ENCODE results near the gene MRAS. TPM values are rescaled to one million over a fixed set of nuclear protein-coding genes. Genes with fewer than 3 reads are reported as not detected.

The MRAS gene
- total and polyA plus RNA-seq, 2 of the 4 experiments (the other 2 are of a cell fraction): 59.3 to 60.6 TPM

DNA sequence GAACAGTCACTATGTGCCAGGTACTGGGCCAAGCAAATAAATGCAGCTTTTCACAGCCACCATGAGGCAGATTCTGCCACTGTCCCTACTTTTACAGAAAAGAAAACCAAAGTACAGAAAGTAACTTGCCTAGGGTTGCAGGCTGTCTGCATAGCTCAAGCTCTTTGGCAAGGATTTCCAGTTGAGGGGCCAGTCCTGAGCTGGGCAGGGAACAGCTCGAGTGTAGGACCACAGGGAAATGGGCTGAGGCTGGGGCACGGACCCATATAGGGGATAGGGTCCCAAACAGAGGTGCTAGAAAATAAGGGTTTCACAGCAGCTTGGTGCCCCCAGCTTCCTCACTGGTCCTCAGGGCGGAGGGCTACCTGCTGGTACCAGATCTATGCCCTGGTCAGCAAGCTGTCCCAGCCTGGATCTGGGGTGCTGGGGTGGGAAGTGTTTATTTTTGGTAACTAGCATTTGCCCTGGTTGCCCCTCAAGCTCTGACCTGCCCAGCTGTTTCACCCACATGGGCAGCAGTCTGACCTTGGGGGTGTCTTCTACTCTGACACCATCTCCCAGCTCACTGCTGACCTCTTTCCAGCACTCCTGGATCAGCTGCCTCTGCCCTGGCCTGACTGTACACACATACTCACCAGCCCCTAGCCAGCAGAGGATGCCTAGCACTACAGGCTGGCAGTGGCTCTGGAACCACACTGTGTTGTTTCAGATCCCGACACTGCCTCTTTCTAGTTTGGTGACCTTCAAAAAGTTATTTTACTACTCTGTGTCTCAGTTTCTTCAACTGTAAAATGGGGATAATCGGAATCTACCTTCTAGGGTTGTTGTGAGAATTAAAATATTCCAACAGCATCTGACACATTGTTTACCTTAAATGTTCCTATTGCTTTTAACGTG lies 16.2 kb downstream of the MRAS start:
- Histone ChIP-seq H4K8ac (ENCODE audit: low read depth in 2 of 2, low read length in 2 of 2) (no peak overlapping the region), H3K4ac (ENCODE audit: low read depth, low read length) (no peak overlapping the region), H3K4me2 (ENCODE audit: low read depth, low read length) (no peak overlapping the region), H3K9ac (ENCODE audit: low read depth, low read length) (no peak overlapping the region), H3K14ac (replicated peaks; ENCODE audit: low read depth, low read length) (no peak overlapping the region), H3K56ac (ENCODE audit: extremely low read depth, insufficient read depth, low read length) (no peak overlapping the region), H3K79me1 (ENCODE audit: low read depth in 1 of 2, low read length in 2 of 2) (peaks cover 11 to 48% of the 10 kb centered on the region in 2 experiments), H3K23ac (ENCODE audit: low read depth, low read length) (no peak overlapping the region), H3K27ac (ENCODE audit: insufficient read depth, low read length) (no peak overlapping the region), H3K4me1 (ENCODE audit: control insufficient read depth, insufficient read depth, low read length) (peaks cover under 1% of the 10 kb centered on the region; the same call in 1 of the 2 replicates), H2BK120ac (ENCODE audit: low read depth, low read length) (no peak overlapping the region), H3K18ac (ENCODE audit: low read depth, low read length) (no peak overlapping the region), H3K9me1 (ENCODE audit: insufficient read depth, low read length) (peaks cover 26% of the 10 kb centered on the region; the same call in 1 of the 2 replicates), H4K5ac (ENCODE audit: low read depth, low read length) (no peak overlapping the region), H4K20me1 (ENCODE audit: insufficient read depth, low read length) (peaks cover 20% of the 10 kb centered on the region), H2BK5ac (ENCODE audit: low read depth, low read length, poor library complexity, severe bottlenecking) (no peak overlapping the region), H3K4me3 (ENCODE audit: insufficient read depth, low read depth, low read length) (no peak overlapping the region), H2BK20ac (ENCODE audit: low read depth, low read length) (no peak overlapping the region), H4K91ac (ENCODE audit: insufficient read depth, low read depth, low read length) (no peak overlapping the region), H2BK15ac (ENCODE audit: low read depth, low read length) (no peak overlapping the region), H3K27me3 (ENCODE audit: control insufficient read depth, insufficient read depth, low read length) (no peaks in the 10 kb centered on the region), H3K9me3 (ENCODE audit: control insufficient read depth, insufficient read depth, low read length) (no peaks in the 10 kb centered on the region), H2AK9ac (replicated peaks; ENCODE audit: low read depth, low read length, poor library complexity) (no peak overlapping the region), H2AK5ac (ENCODE audit: low read depth, low read length) (no peak overlapping the region), H2AFZ (replicated peaks; ENCODE audit: low read length, poor library complexity) (no peak overlapping the region), H3K36me3 (ENCODE audit: control insufficient read depth, insufficient read depth, low read length) (peaks cover 3% of the 10 kb centered on the region; the same call in 1 of the 2 replicates)
- intact Hi-C loops (cut with micrococcal nuclease): no loop called here
- dilution Hi-C loops (cut with HindIII; ENCODE audit: low sequenced_read_pairs, unreplicated experiment): no loop called here
- in situ Hi-C loops (cut with MboI; ENCODE audit: low sequenced_read_pairs): no loop called here
- POLR2A ChIA-PET (ENCODE audit: unreplicated experiment): no interaction called here
- DNase-seq (no peak), ATAC-seq (ENCODE audit: low read depth) (no peak)
- CTCF ChIA-PET: no interaction called here
- WGBS, 2 experiments (ENCODE audit: extremely low coverage in 2 of 2, insufficient read length in 1 of 2): 93% methylated on average over 3 of the region's 6 CpGs; no CpG with 5 or more reads in 1 of the 2 experiments
- TF ChIP-seq, protein P1, sequence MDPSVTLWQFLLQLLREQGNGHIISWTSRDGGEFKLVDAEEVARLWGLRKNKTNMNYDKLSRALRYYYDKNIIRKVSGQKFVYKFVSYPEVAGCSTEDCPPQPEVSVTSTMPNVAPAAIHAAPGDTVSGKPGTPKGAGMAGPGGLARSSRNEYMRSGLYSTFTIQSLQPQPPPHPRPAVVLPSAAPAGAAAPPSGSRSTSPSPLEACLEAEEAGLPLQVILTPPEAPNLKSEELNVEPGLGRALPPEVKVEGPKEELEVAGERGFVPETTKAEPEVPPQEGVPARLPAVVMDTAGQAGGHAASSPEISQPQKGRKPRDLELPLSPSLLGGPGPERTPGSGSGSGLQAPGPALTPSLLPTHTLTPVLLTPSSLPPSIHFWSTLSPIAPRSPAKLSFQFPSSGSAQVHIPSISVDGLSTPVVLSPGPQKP (IDR thresholded peaks at IDR 0.05; ENCODE audit: borderline replicate concordance, low read depth, low read length): no peak
- TF ChIP-seq, protein P2, sequence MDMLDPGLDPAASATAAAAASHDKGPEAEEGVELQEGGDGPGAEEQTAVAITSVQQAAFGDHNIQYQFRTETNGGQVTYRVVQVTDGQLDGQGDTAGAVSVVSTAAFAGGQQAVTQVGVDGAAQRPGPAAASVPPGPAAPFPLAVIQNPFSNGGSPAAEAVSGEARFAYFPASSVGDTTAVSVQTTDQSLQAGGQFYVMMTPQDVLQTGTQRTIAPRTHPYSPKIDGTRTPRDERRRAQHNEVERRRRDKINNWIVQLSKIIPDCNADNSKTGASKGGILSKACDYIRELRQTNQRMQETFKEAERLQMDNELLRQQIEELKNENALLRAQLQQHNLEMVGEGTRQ (IDR thresholded peaks at IDR 0.05; ENCODE audit: low read depth, low read length): no peak
- TF ChIP-seq, protein P3, sequence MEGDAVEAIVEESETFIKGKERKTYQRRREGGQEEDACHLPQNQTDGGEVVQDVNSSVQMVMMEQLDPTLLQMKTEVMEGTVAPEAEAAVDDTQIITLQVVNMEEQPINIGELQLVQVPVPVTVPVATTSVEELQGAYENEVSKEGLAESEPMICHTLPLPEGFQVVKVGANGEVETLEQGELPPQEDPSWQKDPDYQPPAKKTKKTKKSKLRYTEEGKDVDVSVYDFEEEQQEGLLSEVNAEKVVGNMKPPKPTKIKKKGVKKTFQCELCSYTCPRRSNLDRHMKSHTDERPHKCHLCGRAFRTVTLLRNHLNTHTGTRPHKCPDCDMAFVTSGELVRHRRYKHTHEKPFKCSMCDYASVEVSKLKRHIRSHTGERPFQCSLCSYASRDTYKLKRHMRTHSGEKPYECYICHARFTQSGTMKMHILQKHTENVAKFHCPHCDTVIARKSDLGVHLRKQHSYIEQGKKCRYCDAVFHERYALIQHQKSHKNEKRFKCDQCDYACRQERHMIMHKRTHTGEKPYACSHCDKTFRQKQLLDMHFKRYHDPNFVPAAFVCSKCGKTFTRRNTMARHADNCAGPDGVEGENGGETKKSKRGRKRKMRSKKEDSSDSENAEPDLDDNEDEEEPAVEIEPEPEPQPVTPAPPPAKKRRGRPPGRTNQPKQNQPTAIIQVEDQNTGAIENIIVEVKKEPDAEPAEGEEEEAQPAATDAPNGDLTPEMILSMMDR (conservative IDR thresholded peaks at IDR 0.05; ENCODE audit: low read depth, low read length): no peak
- no peak for TF ChIP-seq CEBPB (IDR thresholded peaks at IDR 0.05; ENCODE audit: low read depth, low read length)
- TF ChIP-seq NFE2L2 (IDR thresholded peaks at IDR 0.05; ENCODE audit: low read depth, low read length): no peak
- no peak for TF ChIP-seq MAFK (IDR thresholded peaks at IDR 0.05; ENCODE audit: low read depth, low read length)
- TF ChIP-seq MAZ (IDR thresholded peaks at IDR 0.05; ENCODE audit: borderline replicate concordance, low read depth, low read length): no peak
- TF ChIP-seq CHD1 (IDR thresholded peaks at IDR 0.05; ENCODE audit: low read depth, low read length): no peak
- TF ChIP-seq BHLHE40 (IDR thresholded peaks at IDR 0.05; ENCODE audit: low read depth, low read length): no peak
- no TSS peak for BruUV-seq (replicated peaks)
